Stimulated activated effector memory CD8-positive, alpha-beta T cell treated with anti-CD3 and anti-CD28 coated beads, Interleukin-12 subunit alpha, Interleukin-12 subunit beta, amount 100 ng/mL, for 72 hours (primary cell): ENCODE measurements around the gene MAPT.
"Not testable (repeated sequence)": the region's sequence is repeated elsewhere in the genome, so short reads cannot be mapped to it uniquely, and the experiment has no call there.

ENCODE experiments used
- ATAC-seq: fragments of 150-1000 bp; cut with Tn5 transposase; 2 replicates; pipeline ENCODE4 v1.10.0; 2021
- DNase-seq, 2 donors: peaks; one replicate each; pipeline ENCODE4 v3.0.0; 2021 to 2022; ENCODE audit warnings: low spot score in 2 of 2
- H3K27ac Mint-ChIP-seq: one replicate; pipeline ENCODE4 v1.8.0; 2022; ENCODE audit warnings: mild to moderate bottlenecking, mixed read lengths
- H3K36me3 Mint-ChIP-seq: one replicate; pipeline ENCODE4 v1.8.0; 2022; ENCODE audit warnings: mild to moderate bottlenecking, mixed read lengths
- H3K4me1 Mint-ChIP-seq: one replicate; pipeline ENCODE4 v1.8.0; 2022; ENCODE audit warnings: mixed read lengths
- H3K4me3 Mint-ChIP-seq: one replicate; pipeline ENCODE4 v1.8.0; 2022; ENCODE audit warnings: mild to moderate bottlenecking, mixed read lengths
- H3K9me3 Mint-ChIP-seq: one replicate; pipeline ENCODE4 v1.8.0; 2022; ENCODE audit warnings: mixed read lengths

MAPT gene

GRCh38 chr17:45852535-45853297, 41.6 kb upstream of the MAPT start:
- Mint-ChIP-seq H3K9me3 (no peaks in the 10 kb centered on the region), H3K36me3 (no peaks in the 10 kb centered on the region), H3K4me1 (peaks cover 4% of the 10 kb centered on the region), H3K27ac (no peak overlapping the region), H3K4me3 (no peak overlapping the region)
- peak; percentile 36 to 77 for DNase-seq
- peak; percentile 40 for ATAC-seq

GRCh38 chr17:45854209-45854608, 40.1 kb upstream of the MAPT start:
- no peaks in the 10 kb centered on the region for H3K36me3 Mint-ChIP-seq
- DNase-seq (no peak), ATAC-seq (no peak)
- H3K9me3 Mint-ChIP-seq, result no peaks in the 10 kb centered on the region
- no peak overlapping the region for H3K4me3 Mint-ChIP-seq
- H3K27ac Mint-ChIP-seq, result no peak overlapping the region
- peaks cover 4% of the 10 kb centered on the region for H3K4me1 Mint-ChIP-seq

- H3K9me3 Mint-ChIP-seq, result no peaks in the 10 kb centered on the region
- no peak for DNase-seq
- no peak overlapping the region for H3K27ac Mint-ChIP-seq
- peaks cover 4% of the 10 kb centered on the region for H3K4me1 Mint-ChIP-seq
- no peak overlapping the region for H3K4me3 Mint-ChIP-seq
- no peaks in the 10 kb centered on the region for H3K36me3 Mint-ChIP-seq
- no peak for ATAC-seq
These were observed 38.5 kb upstream of the MAPT start for GRCh38 chr17:45855691-45856336.

GRCh38 chr17:45857977-45858708, 36.2 kb upstream of the MAPT start:
- no peak for DNase-seq

GRCh38 chr17:45861165-45861564, 33.2 kb upstream of the MAPT start:
- no peak for DNase-seq
- Mint-ChIP-seq H3K4me1 (no peaks in the 10 kb centered on the region), H3K27ac (no peak overlapping the region), H3K4me3 (no peak overlapping the region), H3K36me3 (no peaks in the 10 kb centered on the region), H3K9me3 (no peaks in the 10 kb centered on the region)
- no peak for ATAC-seq

More at GRCh38 chr17:45857977-45858708, 36.2 kb upstream of the MAPT start:
- Mint-ChIP-seq H3K9me3 (no peaks in the 10 kb centered on the region), H3K36me3 (no peaks in the 10 kb centered on the region), H3K4me3 (no peak overlapping the region), H3K27ac (no peak overlapping the region), H3K4me1 (no peaks in the 10 kb centered on the region)
- no peak for ATAC-seq

- H3K4me1 Mint-ChIP-seq, H3K9me3 Mint-ChIP-seq, H3K27ac Mint-ChIP-seq, H3K4me3 Mint-ChIP-seq, H3K36me3 Mint-ChIP-seq, DNase-seq, ATAC-seq: not testable (repeated sequence)
These were observed 32.2 kb upstream of the MAPT start for GRCh38 chr17:45862127-45862526.

- H3K27ac Mint-ChIP-seq, result no peak overlapping the region
- H3K4me1 Mint-ChIP-seq, result peaks cover 6% of the 10 kb centered on the region
- DNase-seq (no peak), ATAC-seq (no peak)
- H3K36me3 Mint-ChIP-seq, result no peaks in the 10 kb centered on the region
- no peaks in the 10 kb centered on the region for H3K9me3 Mint-ChIP-seq
- H3K4me3 Mint-ChIP-seq, result no peak overlapping the region
These were observed 30.3 kb upstream of the MAPT start for GRCh38 chr17:45863857-45864654.

GRCh38 chr17:45867171-45867570, 27.2 kb upstream of the MAPT start:
- H3K27ac Mint-ChIP-seq, result no peak overlapping the region
- H3K9me3 Mint-ChIP-seq, result no peaks in the 10 kb centered on the region
- ATAC-seq, result no peak
- no peak for DNase-seq
- no peak overlapping the region for H3K4me3 Mint-ChIP-seq
- H3K4me1 Mint-ChIP-seq, result peaks cover 19% of the 10 kb centered on the region
- H3K36me3 Mint-ChIP-seq, result no peaks in the 10 kb centered on the region

GRCh38 chr17:45867702-45868101, 26.7 kb upstream of the MAPT start:
- no peak for DNase-seq
- no peaks in the 10 kb centered on the region for H3K36me3 Mint-ChIP-seq
- no peak overlapping the region for H3K27ac Mint-ChIP-seq

GRCh38 chr17:45868276-45868675, 26.1 kb upstream of the MAPT start:
- no peak overlapping the region for H3K4me3 Mint-ChIP-seq
- H3K27ac Mint-ChIP-seq, result no peak overlapping the region
- H3K9me3 Mint-ChIP-seq, result no peaks in the 10 kb centered on the region
- ATAC-seq, result no peak
- peaks cover 21% of the 10 kb centered on the region for H3K4me1 Mint-ChIP-seq
- no peaks in the 10 kb centered on the region for H3K36me3 Mint-ChIP-seq
- DNase-seq, result no peak

More at GRCh38 chr17:45867702-45868101, 26.7 kb upstream of the MAPT start:
- Mint-ChIP-seq H3K9me3 (no peaks in the 10 kb centered on the region), H3K4me3 (no peak overlapping the region), H3K4me1 (peaks cover 19% of the 10 kb centered on the region)
- ATAC-seq, result no peak

- no peak for DNase-seq
- H3K4me1 Mint-ChIP-seq, result peaks cover 28% of the 10 kb centered on the region
- no peak overlapping the region for H3K27ac Mint-ChIP-seq
- H3K4me3 Mint-ChIP-seq, result no peak overlapping the region
- no peaks in the 10 kb centered on the region for H3K36me3 Mint-ChIP-seq
- no peaks in the 10 kb centered on the region for H3K9me3 Mint-ChIP-seq
- ATAC-seq, result no peak
These were observed 24.5 kb upstream of the MAPT start for GRCh38 chr17:45869676-45870341.

GRCh38 chr17:45870342-45870974, 23.9 kb upstream of the MAPT start:
- ATAC-seq, result no peak
- H3K36me3 Mint-ChIP-seq, result no peaks in the 10 kb centered on the region
- H3K27ac Mint-ChIP-seq, result no peak overlapping the region
- H3K4me1 Mint-ChIP-seq, result peaks cover 28% of the 10 kb centered on the region
- no peak for DNase-seq
- no peak overlapping the region for H3K4me3 Mint-ChIP-seq
- H3K9me3 Mint-ChIP-seq, result no peaks in the 10 kb centered on the region

- Mint-ChIP-seq H3K36me3 (no peaks in the 10 kb centered on the region), H3K27ac (no peak overlapping the region), H3K4me3 (no peak overlapping the region), H3K9me3 (no peaks in the 10 kb centered on the region), H3K4me1 (peaks cover 28% of the 10 kb centered on the region)
- ATAC-seq, result peak; percentile 70
- no peak for DNase-seq
These were observed 22.6 kb upstream of the MAPT start for GRCh38 chr17:45871718-45872117.

GRCh38 chr17:45873728-45874127, 20.6 kb upstream of the MAPT start:
- Mint-ChIP-seq H3K36me3 (no peaks in the 10 kb centered on the region), H3K27ac (no peak overlapping the region), H3K9me3 (peaks cover 3% of the 10 kb centered on the region), H3K4me3 (peak overlapping the region; percentile 16), H3K4me1 (peaks cover 22% of the 10 kb centered on the region)
- peak in 1 of 2 donors; percentile 52 for DNase-seq
- ATAC-seq, result peak; percentile 94
